Fibroblast of skin of back (primary cell): ENCODE results near the gene USP15.
A peak's percentile ranks its signal among the peaks of the same experiment; 100 is the strongest.

Experiments used
- DNase-seq: peaks from one replicate; pipeline ENCODE4 v3.0.0-alpha.2; 2013

Gene USP15

GRCh38 chr12:62284749-62285148, 24.5 kb downstream of the USP15 start:
- no peak for DNase-seq

GRCh38 chr12:62285284-62285683, 25.1 kb downstream of the USP15 start:
- DNase-seq, result no peak

GRCh38 chr12:62288328-62288727, 28.1 kb downstream of the USP15 start:
- no peak for DNase-seq

- no peak for DNase-seq
These were observed 30.6 kb downstream of the USP15 start for GRCh38 chr12:62290846-62291245.

DNA sequence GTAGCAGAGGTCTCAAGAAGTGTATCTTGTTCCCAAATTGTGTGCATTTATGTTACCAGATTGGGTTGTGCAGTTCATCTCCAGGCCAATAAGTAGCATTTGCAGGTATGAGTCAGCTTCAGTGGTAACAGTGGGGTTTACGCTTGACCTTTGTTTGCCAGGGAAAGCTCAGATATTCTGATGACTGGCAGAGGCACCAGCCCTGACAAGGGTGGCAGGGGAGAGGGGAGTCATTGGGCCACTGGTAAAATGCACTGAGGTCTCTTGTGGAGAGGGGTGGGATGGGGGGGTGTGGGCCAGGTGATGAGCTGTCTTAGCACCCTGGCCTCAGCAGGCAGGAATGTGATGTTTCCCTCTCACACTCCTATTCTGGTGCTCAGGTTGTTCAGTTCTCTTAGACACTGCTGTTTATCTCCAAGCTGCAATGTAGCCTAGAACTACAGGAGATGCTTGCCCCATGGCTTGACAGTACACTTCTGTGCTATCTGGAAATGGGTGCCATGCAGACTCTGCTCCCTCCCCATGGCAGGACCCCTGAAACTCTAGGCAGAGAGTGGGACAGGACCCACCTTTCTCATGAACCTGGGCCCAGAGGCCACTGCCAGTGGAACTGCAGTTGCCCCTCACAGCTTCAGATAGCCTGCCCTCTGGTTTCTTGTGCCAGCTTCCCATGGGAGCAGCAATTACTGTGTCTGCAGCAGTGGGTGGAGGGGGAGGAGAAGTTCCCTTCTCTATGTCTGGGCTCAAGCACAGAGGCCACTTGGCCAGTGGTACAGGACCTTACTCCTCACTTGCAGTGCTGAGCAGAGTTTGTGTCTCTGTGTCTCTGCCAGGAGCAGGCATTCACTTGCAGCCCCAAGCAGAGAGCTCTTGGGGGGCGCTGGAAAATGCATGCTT, 31.9 kb downstream of the USP15 start:
- peak; percentile 17 for DNase-seq

GRCh38 chr12:62292761-62293344, 32.6 kb downstream of the USP15 start:
- peak; percentile 35 for DNase-seq

DNA sequence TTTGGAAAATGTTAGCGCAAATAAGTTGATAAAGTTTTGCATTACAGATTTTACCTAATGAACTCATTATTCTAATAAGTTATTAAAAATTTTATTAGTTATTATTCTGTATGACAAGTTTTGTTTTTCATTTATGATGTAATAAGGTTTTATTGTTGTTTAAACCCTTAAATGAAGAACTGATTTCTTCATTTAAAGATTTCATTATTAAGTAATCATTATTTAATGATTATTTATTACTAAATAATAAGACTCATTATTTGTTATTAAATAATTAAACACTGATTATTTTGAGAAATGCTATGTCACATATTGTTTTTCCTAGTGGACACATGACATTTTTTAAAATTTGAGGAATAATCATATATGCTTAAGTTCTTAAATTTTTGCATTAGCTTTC, 34.2 kb downstream of the USP15 start:
- no peak for DNase-seq

- no peak for DNase-seq
These were observed 35.8 kb downstream of the USP15 start for GRCh38 chr12:62296001-62296400.

GRCh38 chr12:62297321-62297720, 37.1 kb downstream of the USP15 start:
- DNase-seq, result no peak

- no peak for DNase-seq
These were observed 39.4 kb downstream of the USP15 start for GRCh38 chr12:62299617-62300016.

GRCh38 chr12:62301080-62301798, 41.0 kb downstream of the USP15 start:
- DNase-seq, result no peak

DNA sequence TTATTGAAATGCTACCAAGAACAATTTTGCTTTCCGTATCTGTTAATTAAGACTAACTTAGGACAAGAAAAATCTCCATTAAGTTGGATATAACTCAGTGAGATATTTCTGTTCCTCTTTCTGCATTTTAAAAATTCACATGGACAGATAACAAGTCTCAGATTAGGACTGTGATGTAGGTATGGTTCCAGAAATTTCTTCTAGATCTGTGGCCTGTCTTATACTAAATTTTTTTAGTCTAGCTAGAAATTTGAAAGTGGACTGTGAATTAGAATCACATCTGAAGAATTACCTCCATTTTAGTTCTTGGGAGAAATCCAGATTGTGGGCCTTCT, 41.6 kb downstream of the USP15 start:
- no peak for DNase-seq

DNA sequence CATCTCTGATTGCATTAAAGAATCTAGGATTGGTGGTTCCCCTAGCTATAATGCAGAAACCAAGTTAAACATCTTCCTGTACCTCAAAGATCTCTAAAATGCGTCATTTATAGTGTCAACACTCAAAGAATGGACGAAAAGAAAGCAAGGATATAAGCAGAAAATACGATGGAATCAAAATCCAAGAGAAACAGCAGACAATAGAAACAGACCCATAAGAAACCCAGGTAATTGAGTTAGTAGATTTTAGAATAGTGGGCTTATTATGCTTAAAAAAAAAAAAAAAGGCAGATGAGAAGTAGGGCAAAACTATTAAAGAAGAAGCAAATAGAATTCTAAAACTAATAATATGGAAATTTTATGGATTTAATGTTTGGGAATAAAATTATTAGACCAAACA, 44.4 kb downstream of the USP15 start:
- no peak for DNase-seq

GRCh38 chr12:62305778-62306177, 45.6 kb downstream of the USP15 start:
- no peak for DNase-seq

GRCh38 chr12:62306569-62307530, 46.6 kb downstream of the USP15 start:
- no peak for DNase-seq

- no peak for DNase-seq
These were observed 48.0 kb downstream of the USP15 start for GRCh38 chr12:62308201-62308600.

GRCh38 chr12:62313727-62314380, 53.6 kb downstream of the USP15 start:
- no peak for DNase-seq

GRCh38 chr12:62317017-62317416, 56.8 kb downstream of the USP15 start:
- no peak for DNase-seq

GRCh38 chr12:62319058-62319457, 58.9 kb downstream of the USP15 start:
- DNase-seq, result no peak

DNA sequence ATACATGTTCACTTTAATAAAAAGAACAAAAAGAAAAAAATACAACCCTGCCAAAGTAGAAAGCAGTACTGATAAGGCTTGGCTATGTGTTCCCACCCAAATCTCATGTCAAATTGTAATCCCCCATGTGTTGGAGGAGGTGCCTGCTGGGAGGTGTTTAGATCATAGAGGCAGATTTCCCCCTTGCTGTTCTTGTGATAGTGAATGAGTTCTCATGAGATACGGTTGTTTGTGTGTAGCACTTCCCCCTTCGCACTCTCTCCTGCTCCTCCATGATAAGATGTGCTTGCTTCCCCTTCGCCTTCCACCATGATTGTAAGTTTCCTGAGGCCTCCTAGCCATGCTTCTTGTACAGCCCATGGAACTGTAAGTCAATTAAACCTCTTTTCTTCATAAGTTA, 59.9 kb downstream of the USP15 start:
- no peak for DNase-seq

DNA sequence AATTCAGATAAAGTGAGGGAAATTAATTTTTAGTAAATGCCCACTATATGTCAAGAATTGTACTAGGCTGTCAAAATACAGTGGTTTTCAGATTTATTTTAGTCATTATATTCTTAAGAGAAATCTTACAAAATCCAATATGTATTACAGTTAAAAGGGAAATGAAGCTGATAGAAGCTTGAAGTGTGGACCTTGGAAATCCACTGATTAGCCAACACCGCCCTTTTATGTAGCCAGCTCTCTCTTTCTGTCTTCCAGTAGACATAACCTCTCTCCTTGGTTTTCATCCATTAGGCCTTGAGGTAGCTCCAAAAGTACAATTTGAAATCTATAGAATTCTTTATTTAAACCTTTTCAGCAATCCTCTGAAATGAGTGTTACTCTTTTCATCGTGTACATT, 63.2 kb downstream of the USP15 start:
- DNase-seq, result no peak
